ENCODE data around the gene AUTS2.

GRCh38 chr7:70739646-70740210 lies 1141.5 kb downstream of the AUTS2 start:
- TF ChIP-seq EZH2 (IDR thresholded peaks at IDR 0.05; ENCODE audit: insufficient read depth, poor library complexity, severe bottlenecking) (no peak), EZH2phosphoT487 (IDR thresholded peaks at IDR 0.05; ENCODE audit: insufficient read depth, low read depth) (no peak)

All from GM23248 (cell line).